ENCODE results near the gene DGKH.
"Not testable (repeated sequence)": the region's sequence is repeated elsewhere in the genome, so short reads cannot be mapped to it uniquely, and the experiment has no call there.

Gene DGKH

GRCh38 chr13:42070599-42070998, 22.2 kb downstream of the DGKH start:
- 93 to 95% methylated on average over 2 of the region's 2 CpGs for WGBS, 2 experiments
- not testable (repeated sequence) for H3K27ac ChIP-seq (ENCODE audit: insufficient read depth, low read depth, low read length, poor library complexity, severe bottlenecking); H3K36me3 ChIP-seq (ENCODE audit: control insufficient read depth, insufficient read depth, low read length); H3K4me1 ChIP-seq (ENCODE audit: control insufficient read depth, insufficient read depth, low read length); H3K4me3 ChIP-seq (ENCODE audit: insufficient read depth, low read depth, low read length); H3K27me3 ChIP-seq (ENCODE audit: control insufficient read depth, insufficient read depth, low read length, poor library complexity, severe bottlenecking); H3K9me3 ChIP-seq (ENCODE audit: control insufficient read depth, low read length)

DNA sequence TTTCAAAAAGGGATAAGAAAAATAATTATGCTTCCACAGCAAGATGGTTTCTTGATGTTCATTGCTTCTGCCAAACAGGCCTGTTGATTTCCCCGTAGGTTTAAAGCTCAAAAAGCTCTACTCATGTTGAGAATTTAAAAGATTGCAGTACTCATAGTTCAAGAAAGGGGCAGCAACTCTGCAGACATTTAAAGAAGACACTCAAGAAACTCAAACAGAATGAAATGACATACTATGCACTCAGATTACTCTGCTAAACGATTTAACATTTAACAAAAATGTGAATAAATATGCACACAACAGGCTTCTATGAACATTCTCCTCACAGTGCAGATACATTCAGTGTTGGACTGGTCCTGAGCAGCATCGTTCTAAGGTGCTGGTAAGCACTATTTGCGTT, 22.7 kb downstream of the DGKH start:
- H3K9me3 ChIP-seq (ENCODE audit: control insufficient read depth, low read length); H3K27ac ChIP-seq (ENCODE audit: insufficient read depth, low read depth, low read length, poor library complexity, severe bottlenecking); H3K4me1 ChIP-seq (ENCODE audit: control insufficient read depth, insufficient read depth, low read length); H3K4me3 ChIP-seq (ENCODE audit: insufficient read depth, low read depth, low read length); H3K36me3 ChIP-seq (ENCODE audit: control insufficient read depth, insufficient read depth, low read length); H3K27me3 ChIP-seq (ENCODE audit: control insufficient read depth, insufficient read depth, low read length, poor library complexity, severe bottlenecking): not testable (repeated sequence)
- WGBS, 2 experiments, result 94 to 95% methylated on average over 4 of the region's 4 CpGs

DNA sequence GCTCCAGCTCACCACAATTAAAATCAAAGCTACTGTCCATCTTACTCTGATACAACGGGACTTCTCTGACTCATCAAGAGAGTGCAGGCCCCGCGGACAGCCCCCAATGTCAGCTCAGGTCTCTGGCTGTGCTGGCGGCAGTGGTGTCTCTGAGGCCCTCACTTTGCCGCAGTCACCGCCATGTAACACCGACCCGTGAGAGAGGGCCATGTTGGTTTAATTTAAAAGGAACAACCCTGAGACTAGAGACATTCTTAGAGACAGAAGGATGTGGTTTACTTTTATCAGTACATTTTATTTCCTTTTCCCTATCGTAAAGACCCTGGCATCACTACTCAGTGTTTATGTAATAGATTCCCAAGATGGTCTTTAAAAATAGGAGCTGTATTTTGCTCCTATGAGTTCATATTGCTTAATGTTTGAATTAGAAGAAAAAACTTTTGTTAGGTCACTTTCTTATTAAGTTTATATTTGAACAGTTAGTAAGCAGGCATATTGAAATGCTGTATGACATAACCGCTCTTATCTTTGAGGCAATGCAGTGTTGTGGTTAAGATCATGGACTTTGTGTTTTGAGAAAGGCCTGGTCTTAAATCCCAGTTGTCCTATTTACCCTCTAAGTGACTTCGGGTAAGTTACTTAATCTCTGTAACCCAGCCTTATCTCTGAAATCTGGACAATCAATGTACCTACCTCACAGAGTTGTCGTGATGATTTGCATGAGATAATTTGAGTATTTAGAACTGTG, 23.4 kb downstream of the DGKH start:
- no peaks in the 10 kb centered on the region for H3K9me3 ChIP-seq (ENCODE audit: control insufficient read depth, low read length)
- no peaks in the 10 kb centered on the region for H3K36me3 ChIP-seq (ENCODE audit: control insufficient read depth, insufficient read depth, low read length)
- no peaks in the 10 kb centered on the region for H3K4me1 ChIP-seq (ENCODE audit: control insufficient read depth, insufficient read depth, low read length)
- no peak overlapping the region for H3K4me3 ChIP-seq (ENCODE audit: insufficient read depth, low read depth, low read length)
- H3K27ac ChIP-seq (ENCODE audit: insufficient read depth, low read depth, low read length, poor library complexity, severe bottlenecking), result no peak overlapping the region
- WGBS, 2 experiments, result 94 to 96% methylated on average over 10 to 12 of the region's 12 CpGs
- H3K27me3 ChIP-seq (ENCODE audit: control insufficient read depth, insufficient read depth, low read length, poor library complexity, severe bottlenecking), result no peaks in the 10 kb centered on the region

DNA sequence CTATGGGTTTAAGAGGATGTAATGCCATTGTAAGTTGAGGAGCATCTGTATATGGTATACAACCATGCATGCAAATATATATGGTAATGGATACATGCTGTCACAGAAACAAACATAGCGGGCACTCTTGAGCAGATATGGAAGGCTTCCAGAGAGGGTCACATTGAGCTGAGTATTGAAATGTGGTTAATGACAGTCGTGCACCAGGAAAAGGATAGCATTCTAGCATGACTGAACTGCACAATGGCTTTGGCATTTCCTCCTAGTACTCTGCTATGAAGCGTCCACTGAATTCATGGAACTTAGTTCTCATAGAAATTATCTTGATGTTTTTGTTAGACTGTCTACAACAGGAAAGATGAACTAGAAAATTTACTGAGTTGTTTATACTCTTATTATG, 25.2 kb downstream of the DGKH start:
- no peaks in the 10 kb centered on the region for H3K36me3 ChIP-seq (ENCODE audit: control insufficient read depth, insufficient read depth, low read length)
- WGBS, 2 experiments, result 96 to 97% methylated on average over 3 of the region's 3 CpGs

DNA sequence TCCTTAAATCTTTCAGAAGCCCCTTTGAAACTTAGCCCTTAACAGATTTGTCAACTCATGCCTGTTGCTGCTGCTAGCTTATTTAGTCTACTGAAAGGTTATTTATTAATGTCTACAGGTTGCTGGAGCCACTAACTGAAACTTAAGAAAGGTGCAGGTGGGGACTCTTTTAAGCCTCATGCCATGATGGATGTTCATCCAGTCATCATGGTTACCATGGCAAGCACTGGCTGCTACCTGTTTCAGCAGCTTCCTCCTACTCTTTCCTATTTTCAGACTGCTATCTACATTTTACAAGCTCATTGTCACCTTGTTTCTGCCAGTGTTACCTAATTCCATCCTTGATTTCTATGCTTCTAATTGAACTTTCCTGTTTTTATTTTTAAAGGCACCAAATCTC, 27.1 kb downstream of the DGKH start:
- no peaks in the 10 kb centered on the region for H3K36me3 ChIP-seq (ENCODE audit: control insufficient read depth, insufficient read depth, low read length)
- H3K27ac ChIP-seq (ENCODE audit: insufficient read depth, low read depth, low read length, poor library complexity, severe bottlenecking), result no peak overlapping the region
- H3K4me1 ChIP-seq (ENCODE audit: control insufficient read depth, insufficient read depth, low read length), result no peaks in the 10 kb centered on the region
- no peaks in the 10 kb centered on the region for H3K27me3 ChIP-seq (ENCODE audit: control insufficient read depth, insufficient read depth, low read length, poor library complexity, severe bottlenecking)
- H3K9me3 ChIP-seq (ENCODE audit: control insufficient read depth, low read length), result no peaks in the 10 kb centered on the region
- no peak overlapping the region for H3K4me3 ChIP-seq (ENCODE audit: insufficient read depth, low read depth, low read length)

More for the DNA sequence above, 25.2 kb downstream of the DGKH start:
- Histone ChIP-seq H3K9me3 (ENCODE audit: control insufficient read depth, low read length) (no peaks in the 10 kb centered on the region), H3K4me1 (ENCODE audit: control insufficient read depth, insufficient read depth, low read length) (no peaks in the 10 kb centered on the region), H3K27me3 (ENCODE audit: control insufficient read depth, insufficient read depth, low read length, poor library complexity, severe bottlenecking) (no peaks in the 10 kb centered on the region), H3K27ac (ENCODE audit: insufficient read depth, low read depth, low read length, poor library complexity, severe bottlenecking) (no peak overlapping the region), H3K4me3 (ENCODE audit: insufficient read depth, low read depth, low read length) (no peak overlapping the region)

- Histone ChIP-seq H3K36me3 (ENCODE audit: control insufficient read depth, insufficient read depth, low read length) (no peaks in the 10 kb centered on the region), H3K27me3 (ENCODE audit: control insufficient read depth, insufficient read depth, low read length, poor library complexity, severe bottlenecking) (no peaks in the 10 kb centered on the region), H3K9me3 (ENCODE audit: control insufficient read depth, low read length) (no peaks in the 10 kb centered on the region), H3K4me1 (ENCODE audit: control insufficient read depth, insufficient read depth, low read length) (no peaks in the 10 kb centered on the region), H3K4me3 (ENCODE audit: insufficient read depth, low read depth, low read length) (no peak overlapping the region), H3K27ac (ENCODE audit: insufficient read depth, low read depth, low read length, poor library complexity, severe bottlenecking) (no peak overlapping the region)
- WGBS, 2 experiments, result 75% methylated on average over 3 of the region's 3 CpGs; no CpG with 5 or more reads in 1 of the 2 experiments
These were observed 27.9 kb downstream of the DGKH start for GRCh38 chr13:42076309-42076713.

DNA sequence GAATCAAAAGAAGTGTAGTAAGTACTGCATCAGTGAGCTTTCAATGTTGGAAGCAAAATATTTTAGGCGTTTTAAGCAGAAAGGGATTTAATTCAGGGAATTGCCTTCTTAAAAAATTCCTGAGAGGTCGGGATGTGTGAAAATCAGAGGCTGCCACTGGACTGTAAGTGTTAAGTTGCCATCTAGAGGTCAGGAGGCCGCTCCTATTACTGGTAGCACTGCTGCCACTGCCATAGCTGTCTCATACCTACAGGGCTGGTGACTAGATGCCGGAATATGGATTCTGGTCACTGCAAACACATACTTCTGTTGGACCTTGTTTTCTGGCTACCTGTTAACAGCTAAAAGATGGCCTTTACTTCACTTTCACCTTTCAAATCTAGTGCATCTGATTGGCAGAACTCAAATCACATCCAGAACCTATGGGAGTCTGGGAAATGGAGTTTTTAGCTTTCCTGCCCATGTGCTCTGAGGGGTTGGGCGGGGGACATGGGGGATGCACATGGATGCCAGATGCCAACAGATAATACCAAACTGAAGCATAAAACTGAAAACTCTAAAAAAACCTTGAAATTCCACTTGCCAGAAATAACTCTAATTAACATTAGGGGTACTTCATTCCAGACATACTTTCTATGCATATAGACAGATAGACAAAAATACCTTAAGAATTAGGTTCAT, 29.8 kb downstream of the DGKH start:
- WGBS, 2 experiments, result 75 to 82% methylated on average over 5 of the region's 5 CpGs
- no peaks in the 10 kb centered on the region for H3K9me3 ChIP-seq (ENCODE audit: control insufficient read depth, low read length)
- no peaks in the 10 kb centered on the region for H3K4me1 ChIP-seq (ENCODE audit: control insufficient read depth, insufficient read depth, low read length)
- H3K27ac ChIP-seq (ENCODE audit: insufficient read depth, low read depth, low read length, poor library complexity, severe bottlenecking), result no peak overlapping the region
- H3K27me3 ChIP-seq (ENCODE audit: control insufficient read depth, insufficient read depth, low read length, poor library complexity, severe bottlenecking), result no peaks in the 10 kb centered on the region
- H3K36me3 ChIP-seq (ENCODE audit: control insufficient read depth, insufficient read depth, low read length), result no peaks in the 10 kb centered on the region
- H3K4me3 ChIP-seq (ENCODE audit: insufficient read depth, low read depth, low read length), result no peak overlapping the region

GRCh38 chr13:42083138-42083770, 34.8 kb downstream of the DGKH start:
- Histone ChIP-seq H3K27me3 (ENCODE audit: control insufficient read depth, insufficient read depth, low read length, poor library complexity, severe bottlenecking) (no peaks in the 10 kb centered on the region), H3K4me3 (ENCODE audit: insufficient read depth, low read depth, low read length) (no peak overlapping the region), H3K27ac (ENCODE audit: insufficient read depth, low read depth, low read length, poor library complexity, severe bottlenecking) (no peak overlapping the region), H3K4me1 (ENCODE audit: control insufficient read depth, insufficient read depth, low read length) (no peaks in the 10 kb centered on the region), H3K36me3 (ENCODE audit: control insufficient read depth, insufficient read depth, low read length) (no peaks in the 10 kb centered on the region), H3K9me3 (ENCODE audit: control insufficient read depth, low read length) (no peaks in the 10 kb centered on the region)
- 93 to 94% methylated on average over 16 of the region's 16 CpGs for WGBS, 2 experiments

GRCh38 chr13:42084722-42085121, 36.3 kb downstream of the DGKH start:
- no peak overlapping the region for H3K27ac ChIP-seq (ENCODE audit: insufficient read depth, low read depth, low read length, poor library complexity, severe bottlenecking)
- WGBS, 2 experiments, result no CpG with 5 or more reads among the region's 1 CpG

DNA sequence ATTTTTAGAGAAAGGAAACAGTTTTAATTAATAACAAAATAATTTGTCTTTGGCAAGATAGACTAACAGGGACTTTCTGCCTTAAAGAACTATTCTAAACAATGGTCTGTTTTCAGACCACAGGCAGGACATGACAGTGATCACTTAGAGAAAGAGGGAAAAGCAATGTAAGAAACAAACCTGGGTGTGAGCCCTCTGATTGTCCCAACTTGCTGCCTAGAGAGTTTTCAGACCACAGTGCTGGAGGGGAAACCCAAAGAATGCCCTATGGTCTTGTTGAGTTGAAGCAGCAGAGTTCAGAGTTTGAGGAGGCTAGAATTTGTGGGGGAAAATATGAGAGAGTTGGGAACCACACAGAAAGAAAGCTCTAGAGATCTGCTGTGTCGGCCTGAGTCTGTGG, 38.1 kb downstream of the DGKH start:
- no peaks in the 10 kb centered on the region for H3K27me3 ChIP-seq (ENCODE audit: control insufficient read depth, insufficient read depth, low read length, poor library complexity, severe bottlenecking)
- no peaks in the 10 kb centered on the region for H3K9me3 ChIP-seq (ENCODE audit: control insufficient read depth, low read length)
- no peak overlapping the region for H3K4me3 ChIP-seq (ENCODE audit: insufficient read depth, low read depth, low read length)
- H3K4me1 ChIP-seq (ENCODE audit: control insufficient read depth, insufficient read depth, low read length), result no peaks in the 10 kb centered on the region
- H3K27ac ChIP-seq (ENCODE audit: insufficient read depth, low read depth, low read length, poor library complexity, severe bottlenecking), result no peak overlapping the region
- 100% methylated on average over 1 of the region's 1 CpG for WGBS, 2 experiments
- no peaks in the 10 kb centered on the region for H3K36me3 ChIP-seq (ENCODE audit: control insufficient read depth, insufficient read depth, low read length)

More at GRCh38 chr13:42084722-42085121, 36.3 kb downstream of the DGKH start:
- H3K9me3 ChIP-seq (ENCODE audit: control insufficient read depth, low read length), result no peaks in the 10 kb centered on the region
- no peaks in the 10 kb centered on the region for H3K36me3 ChIP-seq (ENCODE audit: control insufficient read depth, insufficient read depth, low read length)
- H3K27me3 ChIP-seq (ENCODE audit: control insufficient read depth, insufficient read depth, low read length, poor library complexity, severe bottlenecking), result no peaks in the 10 kb centered on the region
- H3K4me3 ChIP-seq (ENCODE audit: insufficient read depth, low read depth, low read length), result no peak overlapping the region
- H3K4me1 ChIP-seq (ENCODE audit: control insufficient read depth, insufficient read depth, low read length), result no peaks in the 10 kb centered on the region

Data from ectodermal cell (in vitro differentiated cells).